ENCODE results near the gene PASK.

GRCh38 chr2:241142063-241142462 lies 7.2 kb downstream of the PASK start:
- no peak for TF ChIP-seq CTCF (IDR thresholded peaks at IDR 0.05)
- TF ChIP-seq POLR2A (IDR thresholded peaks at IDR 0.05): no peak
